H1 (cell line): ENCODE measurements around the gene SEMA3A. TPM values are rescaled to one million over a fixed set of nuclear protein-coding genes. Genes with fewer than 3 reads are reported as not detected.

ENCODE experiments used
- CEBPB ChIP-seq: IDR thresholded peaks from 2 replicates; pipeline ENCODE4 v1.6.1; 2012; ENCODE audit warnings: low read depth, low read length
- CHD2 ChIP-seq: IDR thresholded peaks from 2 replicates; pipeline ENCODE4 v1.6.1; 2012; ENCODE audit warnings: low read length, improper control_type of control experiment
- GTF2F1 ChIP-seq: IDR thresholded peaks from 2 replicates; pipeline ENCODE4 v1.6.1; 2012; ENCODE audit warnings: low read depth, low read length, improper control_type of control experiment, borderline replicate concordance
- USF2 ChIP-seq: IDR thresholded peaks from 2 replicates; pipeline ENCODE4 v1.6.1; 2011; ENCODE audit warnings: low read length, improper control_type of control experiment
- polyA plus RNA-seq, 7 experiments: library from polyadenylated mRNA; depleted of rRNA in 3 of 7; stranded (reverse) in 5 of 7; unstranded in 2 of 7; fragments of >200 nt in 5 of 7; fragments of 200-250 nt in 2 of 7; gene quantifications; 1 replicate in 5 of 7; 2 replicates in 1 of 7; 4 replicates in 1 of 7; pipeline versions ENCODE4 v1.2.1 to v1.2.3, GENCODE V29; 2011 to 2013; ENCODE audit warnings: missing spikeins in 2 of 7, mixed read lengths in 2 of 7
- total RNA-seq: library from RNA; stranded (reverse); fragmentation: NEBNext Ultra II Directional; extraction: Animal tissue kit (Norgen Biotek cat#: 25700); gene quantifications from 2 replicates; pipeline ENCODE4 v1.2.1, GENCODE V29; 2021

SEMA3A gene
- total and polyA plus RNA-seq, 2 of the 8 experiments (the other 6 are each of a cell fraction or from before 2014, with no cell fraction given), result 8.1 to 45.9 TPM

DNA sequence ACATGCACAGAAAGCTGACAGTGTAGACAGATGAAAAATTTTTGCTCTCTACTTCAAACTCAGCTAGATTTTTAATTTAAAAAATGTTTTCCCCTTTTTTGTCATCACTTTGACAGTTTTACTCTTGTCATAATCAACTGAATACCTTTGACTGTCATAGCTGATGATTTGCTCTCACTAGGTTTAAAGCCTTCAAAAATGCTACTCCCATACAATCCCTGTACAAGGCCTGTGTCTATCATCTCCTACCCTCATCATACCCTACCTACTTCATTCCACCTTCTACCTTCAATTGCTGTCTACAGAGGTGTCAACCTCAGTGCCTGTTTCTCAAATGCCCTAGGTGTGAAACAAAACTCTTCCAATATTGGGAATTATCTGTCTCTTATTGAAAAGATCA lies 230.3 kb downstream of the SEMA3A start (continued):
- no peak for TF ChIP-seq USF2
- no peak for TF ChIP-seq CHD2
- no peak for TF ChIP-seq GTF2F1
- no peak for TF ChIP-seq CEBPB
